ENCODE results near the gene CYYR1.

Gene CYYR1

DNA sequence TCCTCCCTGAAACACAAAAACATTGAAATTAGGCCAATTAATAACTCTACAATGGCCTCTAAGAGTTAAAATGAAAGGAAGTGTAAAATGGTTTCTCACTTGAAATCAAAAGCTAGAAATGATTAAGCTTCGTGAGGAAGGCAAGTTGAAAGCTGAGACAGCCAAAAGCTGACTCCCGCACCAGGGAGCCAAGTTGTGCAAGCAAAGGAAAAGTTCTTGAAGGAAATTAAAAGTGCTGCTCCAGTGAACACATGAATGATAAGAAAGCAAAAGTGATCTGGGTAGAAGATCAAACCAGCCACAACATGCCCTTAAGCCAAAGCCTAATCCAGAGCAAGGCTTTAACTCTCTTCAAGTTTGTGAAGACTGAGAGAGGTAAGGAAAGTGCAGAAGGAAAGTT lies 22.8 kb downstream of the CYYR1 start:
- no peak for DNase-seq

DNA sequence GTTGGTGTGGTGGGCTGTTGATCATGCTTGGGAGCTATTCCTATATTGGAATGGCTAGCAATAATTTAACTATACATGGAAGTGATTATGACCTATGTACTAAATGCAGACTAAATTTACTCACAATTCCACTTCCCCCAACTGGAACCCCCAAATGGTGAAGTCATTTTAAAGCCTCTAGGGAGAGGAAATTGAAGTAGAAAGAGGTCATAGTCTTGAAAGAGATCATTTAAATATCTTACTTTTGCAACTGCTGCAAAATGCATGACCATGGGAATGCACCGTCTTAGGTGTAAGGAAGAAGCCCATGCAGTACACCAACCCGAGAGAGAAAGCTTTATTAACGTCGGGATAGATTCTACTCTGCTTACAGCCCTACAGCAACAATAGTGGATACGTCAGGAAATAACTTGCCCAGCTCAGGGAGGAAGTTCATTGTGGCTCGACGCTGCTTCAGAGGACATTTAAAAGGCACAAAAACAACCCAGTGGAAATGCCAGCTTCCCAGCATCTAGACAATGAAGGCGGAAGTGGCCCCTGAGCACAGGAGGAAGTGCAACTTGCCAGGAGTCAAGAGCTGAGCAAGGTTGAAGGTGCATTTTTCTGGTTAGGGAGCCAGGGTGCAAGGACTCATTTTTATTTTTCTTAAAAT lies 26.5 kb downstream of the CYYR1 start:
- DNase-seq = no peak

DNA sequence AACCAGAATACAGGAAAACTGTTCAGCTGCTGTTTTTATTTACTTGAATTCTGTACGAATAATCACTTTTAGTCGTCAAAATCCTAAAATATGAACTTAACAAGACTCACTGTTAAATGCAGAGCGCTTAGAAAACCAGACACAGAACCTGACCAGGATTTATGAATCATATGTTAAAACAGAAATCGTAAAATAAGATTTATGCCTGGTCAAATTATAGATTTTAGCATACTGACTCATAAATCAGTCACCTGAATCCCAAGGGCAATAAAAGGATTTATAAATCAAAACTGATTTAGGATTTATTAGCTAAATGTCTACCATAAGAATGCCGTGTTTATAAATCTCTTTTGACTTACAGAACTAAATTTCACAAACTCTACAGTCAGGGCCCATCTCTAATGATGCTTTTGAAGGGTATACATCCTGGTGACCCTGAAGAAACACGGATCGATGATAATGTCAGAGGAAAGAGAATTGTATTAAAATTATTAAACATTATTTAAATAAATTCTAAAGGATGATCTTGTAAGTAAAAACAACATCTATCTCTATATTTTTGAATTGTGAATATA lies 28.8 kb downstream of the CYYR1 start:
- DNase-seq = no peak

DNA sequence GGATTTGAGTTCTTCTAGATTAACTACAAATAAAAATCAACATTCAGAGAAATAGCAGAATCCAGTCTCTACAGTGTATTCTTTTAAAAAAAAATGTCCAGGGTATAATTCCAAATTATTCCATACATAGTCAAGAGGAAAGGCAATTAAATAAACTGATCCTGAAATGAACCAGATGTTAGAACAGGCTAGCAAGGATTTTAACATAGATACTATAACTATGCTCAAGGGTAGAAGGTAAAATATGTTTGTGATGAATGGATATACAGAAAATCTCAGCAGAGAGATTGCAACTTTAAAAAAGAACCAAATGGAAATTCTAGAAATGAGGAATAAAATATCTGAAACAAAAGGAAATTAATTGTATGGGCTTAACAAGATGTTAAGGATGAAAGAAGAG lies 32.4 kb downstream of the CYYR1 start:
- no peak for DNase-seq

DNA sequence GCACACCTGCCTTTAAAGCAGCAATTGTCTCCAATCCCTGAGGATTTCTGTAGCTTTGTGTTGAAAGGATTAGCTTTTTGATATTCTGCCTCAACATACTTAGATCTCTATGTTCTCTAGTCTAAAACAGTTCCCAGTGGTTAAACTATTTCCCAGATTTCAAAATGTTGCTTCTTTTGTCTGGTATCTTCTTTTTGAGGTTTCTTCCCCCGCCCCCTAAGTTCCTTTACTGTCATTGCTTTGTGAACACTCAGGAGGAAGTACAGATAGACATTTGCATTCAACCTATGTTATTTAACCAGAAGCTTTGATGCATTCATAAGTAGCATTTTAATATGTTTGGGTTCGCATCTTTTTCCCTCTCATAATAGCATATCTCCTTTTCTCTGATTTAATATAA lies 33.5 kb downstream of the CYYR1 start:
- no peak for DNase-seq

DNA sequence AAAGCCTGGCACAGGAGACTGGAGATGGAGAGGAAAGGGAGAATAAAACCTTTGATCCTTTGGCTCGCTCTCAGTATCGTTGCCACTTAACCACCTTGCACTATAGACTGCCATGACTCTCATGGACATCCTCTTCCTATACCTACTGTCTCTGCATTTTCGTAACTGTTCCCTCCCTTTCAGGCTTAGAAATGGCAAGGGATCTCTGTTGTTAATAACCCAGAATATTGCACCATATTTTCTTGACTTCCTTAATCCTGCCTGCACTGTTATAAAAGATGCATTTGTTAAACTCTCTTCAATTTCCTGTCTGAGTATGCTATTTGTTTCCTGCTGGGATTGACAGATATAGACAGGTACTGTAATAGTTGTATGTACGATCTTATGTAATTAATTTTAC lies 38.6 kb downstream of the CYYR1 start:
- DNase-seq = no peak

DNA sequence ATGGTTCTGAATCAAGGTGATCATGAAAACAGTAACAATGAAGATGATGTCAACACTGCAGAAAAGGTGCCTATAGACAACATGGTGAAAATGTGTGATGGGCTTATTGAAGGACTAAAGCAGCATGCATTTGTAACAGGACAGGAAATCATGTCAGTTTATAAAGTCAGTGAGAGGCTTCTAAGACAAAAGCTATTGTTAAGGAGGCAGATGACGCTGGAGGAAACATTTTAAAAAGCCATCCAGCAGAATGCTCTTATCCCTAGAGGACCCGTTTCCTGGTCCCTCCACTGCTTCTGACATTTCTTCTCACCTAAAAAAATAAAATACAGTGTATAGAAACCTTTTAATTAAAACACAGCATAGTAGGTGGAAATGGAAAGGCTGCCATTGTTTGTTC lies 40.9 kb downstream of the CYYR1 start:
- DNase-seq = no peak

DNA sequence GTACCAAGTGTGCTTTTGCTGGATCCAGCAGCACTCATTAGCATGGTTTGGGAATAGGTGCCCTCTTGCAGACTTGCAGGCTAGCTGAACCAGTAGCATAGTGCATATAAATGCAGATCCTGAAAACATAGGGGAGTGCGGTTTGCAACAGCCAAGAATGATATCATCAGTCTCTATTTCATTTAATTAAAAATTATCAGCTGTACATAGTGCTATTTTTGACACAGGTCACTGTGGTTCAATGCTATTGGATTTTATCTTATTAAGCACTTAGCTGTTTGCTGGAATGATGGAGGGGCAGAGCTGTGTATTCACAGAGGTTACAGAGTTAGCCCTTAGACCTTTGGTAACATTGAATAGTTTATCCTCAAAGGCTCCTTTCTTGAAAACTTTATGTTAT lies 43.6 kb downstream of the CYYR1 start:
- no peak for DNase-seq

DNA sequence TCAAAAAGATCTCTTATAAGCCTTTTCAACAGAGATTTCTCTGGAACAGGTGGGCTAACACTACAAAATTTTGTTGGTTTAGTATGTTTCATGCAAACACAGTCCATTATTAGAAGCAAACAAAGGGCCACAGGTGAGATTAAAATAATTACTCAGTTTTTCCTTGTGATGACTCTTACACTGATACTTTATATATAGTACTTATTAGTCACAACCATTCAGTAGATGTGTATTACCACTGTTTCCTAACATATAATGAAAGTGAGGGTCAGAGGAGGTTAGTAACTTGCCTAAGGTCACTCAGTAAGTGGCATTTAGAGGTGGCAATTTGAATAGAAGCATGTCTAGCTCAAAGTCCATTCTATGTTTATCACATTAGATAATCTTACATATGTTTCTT lies 44.2 kb downstream of the CYYR1 start:
- no peak for DNase-seq

DNA sequence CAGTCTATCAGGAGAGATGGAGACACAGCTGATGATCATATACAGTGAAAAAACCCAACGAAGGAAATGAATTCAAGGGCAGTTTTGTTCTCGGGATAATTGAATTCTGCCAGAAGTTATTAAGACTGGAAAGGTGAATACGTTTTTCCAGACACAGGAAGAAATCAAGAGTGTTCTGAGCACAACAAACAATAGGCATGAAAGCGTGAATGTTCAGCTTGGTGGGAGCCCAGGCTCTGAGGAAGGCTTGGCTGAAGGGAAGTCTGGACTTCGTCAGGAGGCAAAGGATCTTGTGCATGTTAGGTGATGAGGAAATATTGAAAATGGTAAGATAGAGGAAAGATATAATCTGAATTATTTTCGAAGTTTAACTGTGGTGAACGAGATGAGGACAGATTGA lies 50.4 kb downstream of the CYYR1 start:
- no peak for DNase-seq

DNA sequence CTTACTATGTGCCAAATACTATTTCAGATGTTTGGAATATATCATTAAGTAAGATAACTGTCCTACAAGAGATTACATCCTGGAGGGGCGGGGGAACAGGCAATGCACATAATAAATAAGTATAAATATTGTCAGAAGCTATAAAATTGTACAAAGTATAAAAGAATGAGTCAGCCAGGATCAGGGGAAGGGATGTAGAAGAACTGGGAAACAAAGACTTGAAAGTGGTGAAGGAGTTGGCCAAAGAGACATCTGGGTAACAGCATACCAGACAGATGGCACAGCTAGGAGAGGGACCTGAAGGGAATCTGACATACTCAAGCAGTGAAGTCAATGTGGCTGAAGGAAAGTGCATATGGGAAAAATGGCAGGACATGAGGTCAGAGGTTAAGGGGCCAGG lies 53.9 kb downstream of the CYYR1 start:
- DNase-seq = no peak

DNA sequence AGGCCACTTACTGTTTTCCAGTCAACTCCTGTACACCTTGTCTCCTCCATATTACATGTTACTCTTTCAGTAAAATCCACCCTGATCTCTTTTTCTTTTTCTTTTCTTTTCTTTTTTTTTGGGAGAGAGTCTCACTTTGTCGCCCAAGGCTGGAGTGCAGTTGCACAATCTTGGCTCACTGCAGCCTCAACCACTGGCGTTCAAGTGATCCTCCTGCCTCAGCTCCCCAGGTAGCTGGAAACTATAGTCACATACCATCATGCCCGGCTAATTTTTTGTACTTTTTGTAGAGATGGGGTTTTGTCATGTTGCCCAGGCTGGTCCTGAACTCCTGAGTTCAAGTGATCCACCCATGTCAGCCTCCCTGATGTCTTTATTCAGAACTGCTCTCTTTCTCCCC lies 57.8 kb downstream of the CYYR1 start:
- no peak for DNase-seq

DNA sequence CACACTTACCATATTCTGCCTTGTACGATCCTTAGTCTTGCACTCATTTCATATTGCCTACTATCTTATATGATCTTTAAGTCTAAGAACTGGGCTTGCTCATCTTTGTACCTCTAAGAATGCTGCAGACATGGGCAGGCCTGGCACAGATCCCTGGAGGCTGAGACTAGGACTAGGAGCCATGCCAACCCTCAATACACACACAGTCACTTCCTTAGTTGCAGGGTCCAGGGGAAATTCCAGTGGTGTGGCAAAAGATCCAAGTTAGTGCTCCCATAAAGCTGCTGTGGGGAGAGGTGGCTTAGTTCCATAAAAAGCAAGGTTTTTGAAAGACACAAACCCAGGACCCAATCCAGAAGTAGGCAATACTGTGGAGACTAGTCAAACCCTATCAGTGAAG lies 59.9 kb downstream of the CYYR1 start:
- DNase-seq = no peak

DNA sequence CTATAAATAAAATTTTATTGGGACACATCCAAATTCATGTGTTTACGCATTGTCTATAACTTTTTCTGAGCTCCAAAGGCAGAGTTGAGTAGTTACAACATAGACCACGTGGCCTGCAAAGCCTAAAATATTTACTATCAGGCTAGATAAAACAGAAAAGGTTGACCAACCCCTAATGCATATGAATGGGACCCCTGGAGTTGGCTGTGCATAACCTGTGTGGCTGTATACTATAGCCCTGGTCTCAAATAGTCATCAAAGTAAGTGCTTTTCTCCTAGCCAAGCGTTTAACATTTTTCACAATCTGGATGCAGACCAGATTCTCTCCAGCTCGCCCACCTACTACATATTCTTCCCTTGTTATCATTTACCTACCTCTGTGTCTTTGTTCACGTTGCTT lies 60.4 kb downstream of the CYYR1 start:
- DNase-seq = no peak

DNA sequence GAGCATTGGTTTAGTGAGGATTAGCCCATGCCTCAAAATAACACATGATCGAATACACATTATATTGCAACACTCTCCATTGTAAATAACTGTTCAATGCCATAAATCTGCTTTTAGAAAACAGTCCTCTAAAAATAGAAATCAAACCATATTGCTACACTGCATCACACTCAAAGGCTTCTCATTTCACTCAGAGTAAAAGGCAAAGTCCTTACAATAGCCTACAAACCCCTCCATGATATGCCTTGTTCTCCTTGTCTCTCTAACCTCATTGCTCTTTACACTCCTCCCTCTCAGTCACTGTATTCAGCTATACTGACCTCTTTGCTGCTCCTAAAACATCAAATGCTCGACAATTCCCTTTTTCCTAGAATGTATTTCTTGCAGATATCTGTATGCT lies 64.2 kb downstream of the CYYR1 start:
- no peak for DNase-seq

DNA sequence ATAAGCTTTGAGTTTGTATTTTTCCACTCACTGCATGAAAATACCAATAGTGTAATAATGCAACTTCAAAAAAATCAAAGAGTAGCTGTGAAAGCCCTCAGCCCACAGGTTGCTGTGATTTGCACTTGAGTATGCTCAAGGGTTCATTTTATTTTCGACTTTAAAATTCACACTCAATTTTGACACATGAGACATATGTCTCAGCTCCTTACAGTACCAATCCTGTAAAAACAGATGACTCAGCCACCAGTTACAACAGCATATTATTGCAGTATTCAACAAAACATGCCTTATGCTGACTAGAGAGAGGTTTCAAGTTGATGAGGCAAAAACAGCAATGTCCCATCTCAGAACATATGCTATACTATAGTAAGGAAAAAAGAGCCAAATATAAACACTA lies 66.1 kb downstream of the CYYR1 start:
- no peak for DNase-seq

DNA sequence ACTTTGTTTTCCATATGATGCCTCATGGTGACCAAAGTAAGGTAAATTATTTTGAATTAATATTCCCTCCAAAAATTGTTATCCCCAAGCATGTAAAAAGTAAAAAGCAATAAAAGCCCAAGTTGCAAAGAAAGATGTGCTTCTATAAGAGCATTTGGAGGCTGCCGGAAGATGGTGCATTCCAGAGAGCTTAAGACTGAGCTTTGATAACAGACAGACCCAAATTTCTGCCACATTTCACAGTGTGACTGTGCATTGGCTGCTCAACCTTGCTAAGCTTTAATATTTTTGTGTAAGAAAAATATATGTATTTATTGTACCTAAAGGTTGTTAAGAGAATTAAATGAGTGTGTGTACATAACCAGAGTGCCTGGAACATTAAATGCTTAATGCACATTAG lies 67.9 kb downstream of the CYYR1 start:
- DNase-seq = no peak

DNA sequence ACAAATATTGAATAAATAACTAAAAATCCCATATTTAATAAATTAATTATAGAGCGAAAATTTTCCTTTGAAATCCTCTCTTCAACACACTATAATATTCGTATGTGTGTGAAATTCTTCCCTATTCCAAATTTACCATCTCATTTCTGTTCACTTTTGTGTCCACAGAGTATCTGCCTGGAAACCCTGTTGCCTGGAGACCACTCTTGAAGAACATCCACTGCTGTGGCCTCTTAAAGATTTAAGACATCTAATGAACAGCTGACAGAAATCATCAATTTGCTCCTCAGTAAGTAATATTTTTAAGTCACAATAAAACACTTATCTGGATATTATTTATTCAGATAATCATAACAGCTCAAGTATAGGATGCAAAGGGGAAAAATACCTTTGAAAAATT lies 69.7 kb downstream of the CYYR1 start:
- no peak for DNase-seq

DNA sequence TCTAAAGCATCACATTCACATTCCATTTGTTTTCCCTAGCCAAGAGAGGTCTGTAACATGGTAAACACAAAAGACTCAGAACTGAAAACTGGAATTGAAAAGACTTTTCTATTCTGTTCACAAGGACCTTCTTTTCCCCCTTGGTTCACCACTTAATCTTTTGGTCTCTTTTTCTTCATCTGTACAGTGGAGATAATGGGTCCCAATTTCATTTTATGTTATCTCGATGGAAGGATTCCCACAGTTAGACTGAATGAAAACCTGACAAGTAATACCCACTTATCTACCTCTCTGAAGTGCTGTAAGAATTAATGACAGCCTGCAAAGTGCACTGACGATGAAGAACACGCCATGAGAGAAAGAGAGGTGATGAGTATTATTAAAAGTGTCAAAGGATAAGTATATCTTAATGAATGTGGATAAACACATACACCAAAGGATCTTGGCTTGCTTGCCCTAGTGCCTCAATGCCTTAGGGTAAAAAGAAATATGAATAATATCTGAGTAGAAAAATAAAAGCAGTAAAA lies 71.5 kb downstream of the CYYR1 start:
- no peak for DNase-seq

DNA sequence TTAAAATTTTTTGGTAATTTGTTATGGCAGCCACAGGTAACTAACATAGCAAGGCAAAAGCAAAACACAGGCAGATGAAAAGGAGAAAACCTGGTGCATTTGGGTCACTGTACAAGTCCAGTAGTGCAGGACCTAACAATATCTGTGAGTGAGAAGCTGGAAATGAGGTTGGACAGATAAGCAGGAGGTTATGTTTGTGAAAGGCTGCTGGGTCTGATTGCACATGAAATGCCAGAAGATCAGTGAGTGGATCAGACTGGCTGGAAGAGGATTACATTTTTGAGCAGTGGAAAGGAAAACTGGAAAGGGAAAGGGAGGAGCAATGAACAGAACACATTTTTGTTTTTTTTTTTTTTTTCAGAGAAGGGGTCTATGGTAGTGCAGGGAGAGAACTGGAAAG lies 73.6 kb downstream of the CYYR1 start:
- DNase-seq = no peak

DNA sequence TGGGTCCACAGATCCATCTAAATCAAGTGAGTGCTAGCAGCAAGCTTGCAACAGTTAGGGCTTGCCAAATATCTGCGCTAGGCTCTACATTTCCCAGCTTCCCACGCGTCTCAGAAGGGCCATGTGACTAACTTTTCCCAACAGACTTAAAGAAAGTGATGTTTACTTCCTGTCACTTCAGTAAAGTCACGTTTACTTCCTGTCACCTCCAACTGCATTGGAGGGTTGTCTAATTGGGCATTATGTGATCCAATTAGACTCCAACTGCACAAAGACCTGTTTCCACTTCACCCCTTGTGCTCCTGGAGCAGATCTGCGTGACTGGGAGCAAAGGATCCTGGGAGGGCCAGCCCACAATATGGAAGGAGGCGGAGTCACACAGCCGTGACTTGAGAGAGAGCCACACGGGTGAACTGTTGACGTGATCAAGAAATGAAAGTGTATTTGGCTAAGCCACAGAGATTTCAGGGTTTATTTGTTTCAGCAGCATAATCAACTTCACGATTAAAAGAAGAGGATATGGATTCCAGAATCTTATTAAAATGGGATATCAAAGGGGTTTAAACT lies 77.7 kb downstream of the CYYR1 start:
- DNase-seq = no peak

DNA sequence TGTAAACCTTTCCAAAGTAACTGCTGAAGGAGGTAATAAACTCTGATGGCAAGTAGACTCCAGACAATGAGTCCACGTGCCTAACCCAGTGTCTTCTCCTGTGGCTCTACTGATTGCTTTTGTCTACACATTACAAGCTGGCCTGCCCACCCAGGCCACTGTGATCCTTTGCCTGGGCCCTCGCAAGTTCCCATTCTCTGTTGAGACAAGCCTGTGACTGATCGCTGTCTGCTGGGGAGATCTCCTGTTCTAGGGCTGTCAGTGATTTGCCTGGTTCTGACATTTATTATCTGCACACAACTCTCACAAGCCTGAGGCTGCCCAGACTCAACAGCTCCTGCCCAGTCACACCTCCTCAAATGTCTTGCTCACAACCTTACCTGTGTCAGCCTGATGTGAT lies 81.4 kb downstream of the CYYR1 start:
- no peak for DNase-seq

DNA sequence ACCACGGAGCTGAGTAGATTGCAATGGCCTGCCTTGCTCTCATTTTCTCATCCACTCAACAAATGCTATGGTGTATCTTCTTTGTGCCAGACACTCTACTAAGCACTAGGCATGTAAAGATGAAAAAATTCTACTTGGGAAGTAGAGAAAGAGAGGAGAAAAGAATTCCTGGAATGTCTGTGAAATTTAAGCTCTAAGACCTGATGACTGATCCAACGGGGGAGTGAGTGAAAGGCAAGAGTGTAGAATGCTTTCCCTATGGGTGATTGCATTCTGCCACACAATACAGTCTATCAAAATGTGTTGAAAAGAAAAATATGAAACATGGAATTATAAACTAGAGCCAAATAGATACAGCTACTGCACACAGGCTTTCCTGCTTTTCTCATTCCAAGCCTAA lies 82.3 kb downstream of the CYYR1 start:
- DNase-seq = no peak

DNA sequence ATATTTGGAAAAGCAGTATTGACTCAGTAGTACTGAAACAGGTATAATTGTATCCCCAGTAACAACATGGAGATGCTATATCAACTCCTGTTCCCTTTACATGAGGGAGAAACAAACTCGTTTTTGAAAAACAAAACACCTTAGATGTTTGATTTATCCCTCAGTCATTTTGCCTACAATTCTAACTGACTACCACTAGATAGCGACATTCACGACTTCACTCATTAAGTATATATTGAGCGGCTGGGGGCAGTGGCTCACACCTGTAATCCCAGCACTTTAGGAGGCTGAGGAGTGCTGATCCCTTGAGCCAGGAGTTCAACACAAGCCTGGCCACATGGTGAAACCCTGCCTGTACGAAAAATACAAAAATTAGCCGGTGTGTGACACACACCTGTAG lies 83.3 kb downstream of the CYYR1 start:
- DNase-seq = no peak

DNA sequence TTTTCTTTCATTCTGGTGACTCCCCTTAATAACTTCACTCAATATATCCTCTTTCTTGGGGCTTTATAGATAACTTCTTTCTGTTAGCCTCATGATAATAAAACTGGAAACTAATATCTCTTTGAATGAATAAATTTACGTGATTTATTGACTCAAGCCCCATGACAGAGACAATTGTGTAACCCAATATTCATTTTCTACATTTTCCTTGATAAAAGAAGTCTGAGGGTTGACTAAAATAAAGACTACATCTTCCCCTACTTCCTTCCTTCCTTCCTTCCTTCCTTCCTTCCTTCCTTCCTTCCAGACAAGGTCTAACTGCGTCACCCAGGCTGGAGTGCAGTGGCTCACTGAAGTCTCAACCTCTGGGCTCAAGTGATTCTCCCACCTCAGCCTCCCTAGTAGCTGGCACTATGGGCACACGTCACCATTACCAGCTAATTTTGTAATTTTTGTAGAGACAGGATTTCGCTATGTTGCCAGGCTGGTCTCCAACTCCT lies 85.1 kb downstream of the CYYR1 start:
- DNase-seq = no peak

Data from amniotic stem cell (primary cell).